HG03558 (cell line): Measurements from ENCODE around the gene FRMD1.

Source experiments
- ATAC-seq: cut with Tn5 transposase; IDR thresholded peaks from one replicate; pipeline ENCODE4 v1.9.1; 2021; ENCODE audit warnings: moderate number of reproducible peaks; ENCODE audit not compliant: unreplicated experiment; ENCODE audit errors: extremely low read depth

Gene FRMD1

DNA sequence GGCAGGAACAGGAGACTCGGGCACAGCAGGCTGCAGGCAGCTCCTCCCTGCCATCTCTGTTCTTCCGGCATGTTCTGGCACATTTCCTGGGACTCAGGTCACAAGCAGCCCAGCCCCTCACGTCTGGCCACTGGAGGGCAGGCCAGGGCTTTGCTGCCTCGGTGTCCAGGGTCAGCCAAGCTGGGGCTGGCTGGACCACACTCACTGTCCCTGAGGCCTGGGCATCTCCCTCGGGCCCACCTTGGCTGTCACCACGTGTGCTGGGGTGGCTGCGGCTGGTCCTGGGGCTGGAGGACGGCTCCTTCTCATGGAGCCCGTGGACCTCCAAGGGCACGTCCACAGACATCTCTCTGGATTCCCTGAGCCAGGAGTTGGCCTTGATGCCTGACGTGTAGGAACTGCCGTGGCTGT lies 18.5 kb downstream of the FRMD1 start:
- ATAC-seq, result no peak

DNA sequence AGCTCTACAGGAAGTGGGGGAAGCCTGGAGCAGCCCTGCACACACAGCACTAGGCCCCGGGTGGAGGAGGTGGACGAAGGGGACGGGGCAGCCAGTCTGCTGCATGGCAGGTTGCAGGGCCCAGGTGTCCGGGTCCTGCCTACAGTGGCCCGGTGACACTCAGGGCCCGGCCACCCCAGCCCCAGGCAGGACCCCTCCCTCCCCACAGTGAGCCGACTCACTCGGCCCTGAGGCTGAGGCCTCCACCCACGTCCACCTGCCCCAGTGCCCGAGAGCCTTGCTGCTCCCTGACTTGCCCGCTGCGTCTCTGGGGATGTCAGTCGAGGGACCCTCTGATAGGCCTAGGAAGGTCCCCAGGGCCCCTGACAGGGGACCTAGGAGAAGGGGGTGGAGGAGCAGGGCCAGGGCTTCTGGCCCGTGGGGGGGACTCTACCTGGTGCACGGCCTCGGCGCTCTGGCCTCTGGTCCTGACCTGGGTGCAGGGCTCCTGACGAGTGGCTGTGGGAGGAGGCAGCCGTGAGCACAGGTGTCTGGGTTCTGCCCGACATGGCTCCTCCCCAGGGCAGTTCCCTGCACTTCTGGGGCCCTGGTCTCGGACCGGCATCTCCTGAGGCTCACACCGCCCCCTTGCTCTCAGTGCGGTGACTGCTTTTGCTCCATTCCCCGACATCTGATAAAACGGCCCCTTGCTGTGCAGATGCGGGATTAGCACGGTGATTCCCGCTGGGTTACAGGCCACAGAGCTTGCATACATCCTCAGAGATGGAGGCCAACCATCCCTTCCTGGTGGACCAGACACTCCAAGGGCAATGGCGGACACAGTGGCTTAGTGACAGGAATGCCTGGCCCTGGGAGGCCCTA lies 20.1 kb downstream of the FRMD1 start:
- no peak for ATAC-seq

- no peak for ATAC-seq
These were observed 21.2 kb downstream of the FRMD1 start for GRCh38 chr6:168057836-168058235.

- no peak for ATAC-seq
These were observed 22.0 kb downstream of the FRMD1 start for GRCh38 chr6:168056892-168057527.

DNA sequence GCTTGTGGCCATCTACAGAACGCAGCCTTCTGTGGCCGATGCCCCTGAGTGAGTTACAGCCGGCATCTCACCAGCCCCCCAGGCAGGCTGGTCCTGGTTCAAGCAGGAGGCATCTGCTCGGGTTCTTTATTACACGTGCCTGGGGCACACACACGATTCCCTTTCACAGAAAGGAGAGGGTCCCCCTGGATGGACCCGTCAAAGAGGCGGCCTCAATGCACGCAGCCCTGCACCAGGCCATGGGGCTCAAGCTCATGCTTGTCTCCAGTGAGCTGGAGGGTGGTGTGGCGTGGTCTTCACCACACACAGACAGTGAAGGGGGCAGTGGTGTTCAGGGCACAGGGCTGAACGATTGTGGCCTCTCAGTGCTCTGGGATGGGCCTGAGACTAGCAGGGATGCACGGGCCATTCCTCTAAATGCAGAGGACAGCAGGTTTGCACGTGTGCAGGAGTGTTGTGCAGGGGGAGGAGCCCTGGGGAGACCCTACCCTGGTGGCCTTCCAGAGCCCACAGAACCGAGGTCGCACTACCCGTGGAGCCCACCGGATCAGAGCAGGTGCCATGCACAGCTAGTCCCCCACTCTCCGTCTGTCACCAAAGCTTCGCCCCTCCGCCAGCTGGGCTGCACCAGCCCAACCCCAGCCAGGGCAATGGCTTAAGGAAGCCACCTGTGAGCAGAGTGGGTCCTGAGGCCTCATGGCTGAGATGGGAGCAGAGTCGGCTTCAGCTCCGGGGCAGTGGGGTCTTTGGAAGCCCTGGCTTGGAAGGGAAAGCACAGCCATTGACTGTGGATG lies 23.1 kb downstream of the FRMD1 start:
- no peak for ATAC-seq

- ATAC-seq, result no peak
These were observed 24.0 kb downstream of the FRMD1 start for GRCh38 chr6:168054765-168055560.

GRCh38 chr6:168053957-168054471 lies 25.0 kb downstream of the FRMD1 start:
- ATAC-seq, result no peak

DNA sequence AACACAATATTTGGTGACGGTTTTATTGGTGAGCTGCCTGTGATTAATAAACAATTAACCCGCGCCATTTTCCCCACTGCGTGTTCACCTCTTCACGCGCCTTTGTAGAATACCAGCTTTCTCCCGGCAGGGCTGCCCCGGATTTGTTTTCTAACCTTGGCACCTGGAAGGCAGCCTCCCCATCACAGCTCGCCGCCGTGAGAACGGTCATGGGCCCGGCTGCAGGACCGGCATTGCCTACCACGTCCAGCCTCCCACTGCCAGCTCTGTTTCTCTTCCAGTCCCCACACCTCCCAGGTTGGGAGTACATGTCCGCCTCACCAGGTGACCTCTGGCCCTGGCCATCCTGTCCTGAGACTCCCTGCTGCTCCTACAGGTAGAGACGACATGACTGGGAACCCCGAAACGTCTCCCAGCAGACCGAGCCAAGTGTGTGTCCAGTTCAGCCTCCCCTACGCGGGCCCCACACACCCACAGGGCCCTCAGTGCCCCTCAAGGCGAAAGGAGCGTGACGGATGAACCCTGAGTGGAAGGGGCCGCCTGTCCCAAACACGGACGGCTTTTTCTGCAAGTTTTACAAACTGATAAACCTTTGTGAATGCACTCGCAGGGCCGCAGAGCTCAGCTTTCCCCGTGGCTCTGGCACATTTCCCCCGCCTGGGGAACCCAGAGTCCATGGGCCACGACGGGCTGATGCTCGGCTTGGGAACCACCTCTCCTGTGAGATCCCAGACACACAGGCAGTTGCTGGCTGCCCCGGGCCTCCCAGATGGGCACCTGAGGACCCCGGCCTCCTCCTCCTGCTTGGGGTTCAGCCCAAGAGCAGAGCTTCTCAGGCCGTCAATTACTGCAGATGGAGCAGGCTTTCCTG lies 25.7 kb downstream of the FRMD1 start:
- no peak for ATAC-seq

DNA sequence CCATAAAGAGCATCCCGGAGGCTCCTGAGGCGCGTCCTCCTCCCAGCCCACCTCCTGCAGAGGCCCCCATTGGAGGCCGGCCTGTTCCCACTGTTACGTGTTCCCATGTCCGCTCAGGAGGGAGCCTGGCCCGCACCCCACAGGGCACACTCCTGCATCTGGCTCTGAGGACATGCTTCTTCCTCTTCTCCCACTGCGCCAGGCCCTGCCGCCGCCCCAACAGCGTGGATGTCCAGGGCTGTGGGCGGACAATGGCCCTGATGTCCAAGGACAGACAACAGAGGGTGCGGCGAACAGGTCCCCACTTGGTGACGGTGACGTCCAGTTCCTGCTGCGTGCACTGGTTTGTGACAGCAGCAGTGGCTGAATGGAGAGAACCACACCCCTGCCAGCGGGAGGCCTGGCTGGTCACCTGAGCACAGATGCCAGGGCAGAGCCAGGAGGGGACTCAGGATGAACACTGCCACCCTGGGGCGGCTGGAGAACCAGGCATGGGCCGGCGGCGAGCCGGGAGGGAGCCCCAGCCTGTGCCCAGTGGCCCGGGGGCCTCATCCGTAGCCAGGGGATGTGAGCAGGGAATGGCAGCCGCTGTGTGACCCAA lies 26.6 kb downstream of the FRMD1 start:
- no peak for ATAC-seq

DNA sequence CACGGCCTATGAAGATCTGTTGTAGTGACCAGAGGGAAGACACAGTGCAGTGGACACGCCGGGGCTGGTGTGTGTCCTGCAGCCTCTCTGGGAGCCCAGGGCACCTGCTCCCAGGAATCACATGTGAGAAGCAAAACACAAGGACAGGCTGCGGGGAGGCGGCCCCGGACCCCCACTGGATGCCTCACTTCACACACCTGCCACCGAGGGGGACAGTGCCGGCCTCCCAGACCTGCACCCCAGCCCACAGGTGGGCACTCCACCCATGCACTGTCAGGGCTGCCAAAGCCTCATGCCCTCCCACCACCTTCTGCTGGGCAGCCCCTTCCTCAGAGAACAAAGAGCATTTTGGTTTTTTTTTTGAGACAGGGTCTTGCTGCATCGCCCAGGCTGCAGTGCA lies 27.4 kb downstream of the FRMD1 start:
- ATAC-seq, result no peak

DNA sequence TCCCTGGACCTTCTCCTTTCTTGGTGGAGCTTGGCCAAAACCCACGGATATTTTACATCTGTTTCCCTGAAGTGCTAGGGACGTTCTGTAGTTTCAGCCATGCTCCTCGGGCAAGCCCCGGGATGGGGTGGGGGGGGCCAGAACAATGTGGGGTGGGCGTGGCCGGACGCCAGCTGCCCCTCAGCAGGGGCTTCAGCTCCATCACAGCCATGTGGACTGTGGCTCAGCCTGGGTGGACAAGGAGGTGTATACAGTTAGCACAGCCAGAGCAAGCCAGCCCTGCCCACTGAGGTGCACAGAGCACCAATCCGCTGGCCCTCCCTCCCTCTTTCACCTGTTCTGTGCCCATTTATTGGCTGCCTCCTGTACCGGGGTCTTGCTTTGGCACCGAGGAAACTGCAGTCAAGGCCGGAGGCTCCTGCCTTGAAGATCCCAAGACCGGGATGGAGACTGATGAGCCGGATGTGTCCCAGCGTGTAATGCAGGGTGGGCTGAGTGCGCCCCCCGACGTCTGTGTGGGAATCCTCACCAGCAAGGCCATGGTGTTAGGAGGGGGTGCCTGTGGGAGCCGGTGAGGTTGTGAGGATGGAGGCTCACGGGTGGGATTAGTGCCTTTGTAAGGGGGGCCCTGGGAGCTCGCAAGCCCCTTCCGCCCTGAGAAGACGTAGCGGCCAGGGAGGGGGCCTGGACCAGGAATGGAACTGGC lies 28.0 kb downstream of the FRMD1 start:
- no peak for ATAC-seq

GRCh38 chr6:168050225-168050880 lies 28.7 kb downstream of the FRMD1 start:
- ATAC-seq, result no peak

GRCh38 chr6:168049706-168050224 lies 29.2 kb downstream of the FRMD1 start:
- no peak for ATAC-seq

DNA sequence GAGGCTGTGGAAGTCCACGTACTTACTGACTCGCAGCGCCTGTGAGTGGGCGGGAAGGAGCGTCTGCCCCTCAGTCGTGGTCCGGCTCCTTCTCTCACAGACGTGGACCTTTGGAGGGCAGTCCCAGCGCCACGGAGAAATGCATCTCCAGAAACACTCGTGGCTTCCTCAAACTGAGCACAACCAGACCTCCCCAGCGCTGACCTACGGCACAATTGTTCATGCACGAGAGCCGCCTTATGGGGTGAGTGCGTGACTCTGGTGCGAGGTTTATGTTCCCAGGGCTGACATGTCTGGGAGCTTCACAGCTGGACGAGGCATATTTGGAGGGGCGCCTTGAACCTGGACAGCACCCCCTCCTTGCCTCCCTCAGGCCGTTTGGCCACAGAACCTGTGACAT lies 29.7 kb downstream of the FRMD1 start:
- ATAC-seq, result no peak

DNA sequence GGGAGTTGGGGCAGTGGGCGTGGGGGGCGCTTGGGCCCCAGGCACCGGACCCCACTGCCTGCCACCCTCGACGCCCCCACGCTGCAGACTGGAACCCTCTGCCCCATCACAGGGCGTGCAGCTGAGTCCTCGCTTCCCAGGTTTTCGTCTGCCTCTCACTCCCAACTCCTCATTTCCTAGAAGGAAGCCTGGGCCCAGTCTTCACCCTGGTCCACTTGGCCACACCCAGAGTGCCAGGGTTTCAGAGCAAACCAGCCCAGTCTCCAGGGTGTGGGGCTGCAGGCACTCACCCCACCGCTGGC lies 30.3 kb downstream of the FRMD1 start:
- no peak for ATAC-seq

- no peak for ATAC-seq
These were observed 30.9 kb downstream of the FRMD1 start for GRCh38 chr6:168047841-168048723.

DNA sequence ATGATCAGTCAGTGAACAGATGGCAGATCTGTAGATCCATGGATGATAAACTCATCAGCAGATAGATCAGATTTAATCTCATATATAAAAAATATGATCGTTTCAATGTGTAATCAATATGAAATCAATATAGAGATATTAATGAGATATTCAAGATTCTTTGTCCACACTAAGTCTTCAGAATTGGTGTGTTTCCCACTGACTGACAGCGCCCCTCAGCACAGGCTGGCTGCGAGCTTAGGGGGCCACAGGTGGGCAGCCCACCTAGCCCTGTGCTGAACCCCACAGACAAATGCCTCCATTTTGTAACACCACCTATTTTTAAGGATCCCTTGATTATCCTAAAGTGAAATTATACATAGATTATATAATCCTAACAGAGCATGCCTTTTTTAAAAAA lies 32.3 kb downstream of the FRMD1 start:
- no peak for ATAC-seq
